Stimulated activated naive CD8-positive, alpha-beta T cell treated with anti-CD3 and anti-CD28 coated beads, Interleukin-15, amount 100 ng/mL, for 72 hours (primary cell): ENCODE measurements around the gene PRSS3.
"Not testable (repeated sequence)": the region's sequence is repeated elsewhere in the genome, so short reads cannot be mapped to it uniquely, and the experiment has no call there.

Experiments
- ATAC-seq: fragments of 150-1000 bp; cut with Tn5 transposase; 2 replicates; pipeline ENCODE4 v1.10.0; 2021; ENCODE audit warnings: mild to moderate bottlenecking, moderate library complexity
- DNase-seq, 2 donors: peaks; one replicate each; pipeline ENCODE4 v3.0.0; 2021 to 2022
- H3K27ac Mint-ChIP-seq, 2 donors: one replicate each; pipeline ENCODE4 v1.8.0; 2022; ENCODE audit warnings: mild to moderate bottlenecking in 2 of 2, mixed read lengths in 2 of 2, moderate library complexity in 2 of 2
- H3K27me3 Mint-ChIP-seq: one replicate; pipeline ENCODE4 v1.8.0; 2022; ENCODE audit warnings: mixed read lengths
- H3K4me1 Mint-ChIP-seq: one replicate; pipeline ENCODE4 v1.8.0; 2022; ENCODE audit warnings: mild to moderate bottlenecking, mixed read lengths
- H3K4me3 Mint-ChIP-seq, 2 donors: one replicate each; pipeline ENCODE4 v1.8.0; 2022; ENCODE audit warnings: mild to moderate bottlenecking in 2 of 2, mixed read lengths in 2 of 2, moderate library complexity in 1 of 2
- H3K9me3 Mint-ChIP-seq, 2 donors: one replicate each; pipeline ENCODE4 v1.8.0; 2022; ENCODE audit warnings: mixed read lengths in 2 of 2

PRSS3 gene

GRCh38 chr9:33799928-33800704 is 4.8 kb downstream of the PRSS3 start:
- H3K4me3 Mint-ChIP-seq, result no peak overlapping the region
- ATAC-seq, result no peak
- H3K4me1 Mint-ChIP-seq, result peaks cover 6% of the 10 kb centered on the region
- no peaks in the 10 kb centered on the region for H3K9me3 Mint-ChIP-seq
- peaks cover 23% of the 10 kb centered on the region for H3K27me3 Mint-ChIP-seq
- no peak for DNase-seq
- no peak overlapping the region for H3K27ac Mint-ChIP-seq

GRCh38 chr9:33800886-33801285 is 5.5 kb downstream of the PRSS3 start:
- DNase-seq, result no peak
- H3K27ac Mint-ChIP-seq, result no peak overlapping the region
- H3K27me3 Mint-ChIP-seq, result peaks cover 15% of the 10 kb centered on the region
- H3K4me1 Mint-ChIP-seq, result no peaks in the 10 kb centered on the region
- H3K9me3 Mint-ChIP-seq, result no peaks in the 10 kb centered on the region
- H3K4me3 Mint-ChIP-seq, result no peak overlapping the region
- no peak for ATAC-seq

DNA sequence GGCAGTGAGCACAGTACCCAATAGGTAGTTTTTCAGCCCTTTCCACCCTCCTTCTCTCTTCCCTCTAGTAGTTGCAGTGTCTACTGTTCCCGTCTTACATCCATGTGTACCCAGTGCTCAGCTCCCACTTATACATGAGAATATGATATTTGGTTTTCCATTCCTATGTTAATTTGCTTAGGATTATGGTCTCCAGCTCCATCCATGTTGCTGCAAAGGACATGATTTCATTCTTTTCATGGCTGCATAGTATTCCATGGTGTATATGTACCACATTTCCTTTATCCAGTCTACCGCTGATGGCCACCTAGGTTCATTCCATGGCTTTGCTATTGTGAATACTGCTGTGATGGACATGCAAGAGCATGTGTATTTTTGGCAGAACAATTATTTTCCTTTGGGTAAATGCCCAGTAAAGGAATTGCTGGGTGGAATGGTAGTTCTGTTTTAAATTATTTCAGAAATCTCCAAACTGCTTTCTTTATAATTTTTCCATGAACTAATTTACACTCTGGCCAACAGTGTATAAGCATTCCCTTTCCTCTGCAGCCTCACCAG is 6.7 kb downstream of the PRSS3 start:
- not testable (repeated sequence) for H3K9me3 Mint-ChIP-seq, DNase-seq, H3K4me3 Mint-ChIP-seq, H3K27ac Mint-ChIP-seq, ATAC-seq, H3K4me1 Mint-ChIP-seq
- H3K27me3 Mint-ChIP-seq, result peaks cover 14% of the 10 kb centered on the region

- H3K4me1 Mint-ChIP-seq, H3K27ac Mint-ChIP-seq, H3K9me3 Mint-ChIP-seq, H3K27me3 Mint-ChIP-seq, ATAC-seq, H3K4me3 Mint-ChIP-seq, DNase-seq: not testable (repeated sequence)
Measured at GRCh38 chr9:33804196-33804595, 8.8 kb downstream of the PRSS3 start.

- not testable (repeated sequence) for H3K27ac Mint-ChIP-seq, H3K27me3 Mint-ChIP-seq, H3K4me3 Mint-ChIP-seq, H3K4me1 Mint-ChIP-seq, ATAC-seq, DNase-seq, H3K9me3 Mint-ChIP-seq
Measured at GRCh38 chr9:33807156-33807555, 11.8 kb downstream of the PRSS3 start.

- H3K27ac Mint-ChIP-seq, ATAC-seq, H3K4me3 Mint-ChIP-seq, DNase-seq, H3K9me3 Mint-ChIP-seq, H3K4me1 Mint-ChIP-seq: not testable (repeated sequence)
- H3K27me3 Mint-ChIP-seq, result peaks cover 11% of the 10 kb centered on the region
Measured at GRCh38 chr9:33808979-33809322, 13.6 kb downstream of the PRSS3 start.

DNA sequence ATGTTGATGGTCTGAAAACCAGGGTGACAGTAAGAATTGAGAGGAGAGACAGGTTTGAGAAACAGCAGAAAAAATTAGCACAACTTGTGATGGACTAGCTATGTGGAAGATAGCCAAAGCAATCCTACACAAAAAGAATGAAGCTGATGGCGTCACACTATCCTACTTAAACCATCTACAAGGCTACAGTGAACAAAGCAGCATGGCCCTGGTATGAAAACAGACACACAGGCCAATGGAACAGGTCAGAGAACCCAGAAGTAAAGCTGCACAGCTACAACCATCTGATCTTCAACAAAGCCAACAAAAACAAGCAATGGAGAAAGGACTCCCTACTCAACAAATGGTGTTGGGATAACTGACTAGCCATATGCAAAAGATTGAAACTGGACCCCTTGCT is 14.1 kb downstream of the PRSS3 start:
- DNase-seq, result no peak
- no peak for ATAC-seq
- Mint-ChIP-seq H3K4me1 (peaks cover 12% of the 10 kb centered on the region), H3K27ac (no peak overlapping the region), H3K9me3 (no peaks in the 10 kb centered on the region), H3K27me3 (peaks cover 11% of the 10 kb centered on the region), H3K4me3 (no peak overlapping the region)

- peaks cover 39% of the 10 kb centered on the region for H3K4me1 Mint-ChIP-seq
- H3K4me3 Mint-ChIP-seq, result no peak overlapping the region
- no peaks in the 10 kb centered on the region for H3K9me3 Mint-ChIP-seq
- peaks cover 11% of the 10 kb centered on the region for H3K27me3 Mint-ChIP-seq
- H3K27ac Mint-ChIP-seq, result peak overlapping the region in 1 of 2 donors; percentile 43
- ATAC-seq, result no peak
- peak in 1 of 2 donors; percentile 22 for DNase-seq
Measured at GRCh38 chr9:33813712-33814641, 18.6 kb downstream of the PRSS3 start.

DNA sequence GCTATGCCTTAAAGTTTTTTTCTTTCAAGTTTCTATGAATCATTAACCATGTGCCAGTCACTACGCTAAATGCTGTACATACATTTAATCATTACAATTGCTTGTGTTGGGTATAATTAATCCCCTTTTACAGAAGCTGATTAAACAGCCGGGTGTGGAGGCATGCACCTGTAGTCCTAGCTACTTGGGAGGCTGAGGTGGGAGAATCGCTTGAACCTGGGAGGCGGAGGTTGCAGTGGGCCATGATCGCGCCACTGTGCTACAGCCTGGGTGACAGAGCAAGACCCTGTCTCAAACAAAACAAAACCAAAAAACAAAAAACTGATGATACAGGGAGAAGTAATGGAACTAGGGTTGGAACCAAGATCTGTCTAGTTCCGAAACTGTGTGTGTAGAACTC is 20.4 kb downstream of the PRSS3 start:
- ATAC-seq, result no peak
- H3K4me1 Mint-ChIP-seq, result peaks cover 57% of the 10 kb centered on the region
- no peaks in the 10 kb centered on the region for H3K9me3 Mint-ChIP-seq
- peaks cover 11% of the 10 kb centered on the region for H3K27me3 Mint-ChIP-seq
- no peak for DNase-seq
- peak overlapping the region; percentile 46 to 96 for H3K27ac Mint-ChIP-seq
- H3K4me3 Mint-ChIP-seq, result peak overlapping the region; percentile 89 to 92

DNA sequence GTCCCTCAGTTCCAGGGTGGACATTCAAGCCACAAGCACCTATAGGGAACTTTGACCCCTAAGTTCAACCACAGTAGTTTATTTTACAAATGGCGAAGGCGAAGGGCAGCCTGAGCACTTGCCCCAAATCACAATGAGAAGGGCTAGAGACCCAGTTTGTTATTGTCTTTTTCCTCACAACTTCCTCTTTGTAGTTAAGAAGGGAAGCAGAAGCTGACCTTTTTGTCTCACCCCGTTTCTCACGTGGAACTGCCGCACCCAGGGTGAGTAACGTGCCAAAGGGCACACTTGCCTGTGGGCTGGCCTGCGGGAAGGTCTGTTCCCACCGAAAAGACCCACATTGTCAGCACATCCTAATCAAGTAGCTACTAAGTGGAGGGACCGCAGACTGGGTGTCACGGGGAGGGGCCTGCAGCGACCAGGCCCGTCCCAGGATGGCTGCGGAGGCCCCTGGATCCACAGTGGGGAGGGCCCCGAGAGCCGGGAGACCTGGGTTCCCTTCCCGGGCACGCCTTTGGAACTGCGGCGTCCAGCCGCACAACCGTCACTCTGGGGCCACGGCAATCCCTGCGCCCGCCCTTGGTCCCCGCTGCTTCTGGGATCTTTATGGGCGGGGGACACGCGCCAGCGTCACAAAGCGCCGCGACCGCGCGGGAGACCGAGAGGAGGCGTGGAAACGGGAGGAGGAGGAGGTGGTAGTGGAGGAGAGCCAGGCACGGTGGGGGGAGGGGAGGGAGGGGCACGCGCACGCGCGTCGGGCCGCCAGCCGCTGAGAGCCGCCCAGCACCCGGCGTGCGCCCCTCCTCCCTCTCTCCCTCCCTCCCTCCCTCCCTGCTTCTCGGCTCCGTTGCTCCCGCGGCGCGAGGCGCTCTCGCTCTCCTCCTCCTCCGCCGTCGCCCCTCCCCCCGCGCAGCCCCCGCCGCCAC is 21.2 kb downstream of the PRSS3 start, which contains the start of gene UBE2R2:
UBE2R2 (plus strand) TSS at position 834 of the 926 bp plus-strand sequence. CDS start 598 bp downstream, outside the sequence.
- peaks cover 9% of the 10 kb centered on the region for H3K27me3 Mint-ChIP-seq
- peaks cover 63% of the 10 kb centered on the region for H3K4me1 Mint-ChIP-seq
- H3K4me3 Mint-ChIP-seq, result peak within 1 kb of the TSS; percentile 89 to 92
- H3K27ac Mint-ChIP-seq, result peak within 1 kb of the TSS; percentile 89 to 96
- H3K9me3 Mint-ChIP-seq, result no peaks in the 10 kb centered on the region
- peak; percentile 87 for ATAC-seq
- DNase-seq, result peak; percentile 83 to 90

DNA sequence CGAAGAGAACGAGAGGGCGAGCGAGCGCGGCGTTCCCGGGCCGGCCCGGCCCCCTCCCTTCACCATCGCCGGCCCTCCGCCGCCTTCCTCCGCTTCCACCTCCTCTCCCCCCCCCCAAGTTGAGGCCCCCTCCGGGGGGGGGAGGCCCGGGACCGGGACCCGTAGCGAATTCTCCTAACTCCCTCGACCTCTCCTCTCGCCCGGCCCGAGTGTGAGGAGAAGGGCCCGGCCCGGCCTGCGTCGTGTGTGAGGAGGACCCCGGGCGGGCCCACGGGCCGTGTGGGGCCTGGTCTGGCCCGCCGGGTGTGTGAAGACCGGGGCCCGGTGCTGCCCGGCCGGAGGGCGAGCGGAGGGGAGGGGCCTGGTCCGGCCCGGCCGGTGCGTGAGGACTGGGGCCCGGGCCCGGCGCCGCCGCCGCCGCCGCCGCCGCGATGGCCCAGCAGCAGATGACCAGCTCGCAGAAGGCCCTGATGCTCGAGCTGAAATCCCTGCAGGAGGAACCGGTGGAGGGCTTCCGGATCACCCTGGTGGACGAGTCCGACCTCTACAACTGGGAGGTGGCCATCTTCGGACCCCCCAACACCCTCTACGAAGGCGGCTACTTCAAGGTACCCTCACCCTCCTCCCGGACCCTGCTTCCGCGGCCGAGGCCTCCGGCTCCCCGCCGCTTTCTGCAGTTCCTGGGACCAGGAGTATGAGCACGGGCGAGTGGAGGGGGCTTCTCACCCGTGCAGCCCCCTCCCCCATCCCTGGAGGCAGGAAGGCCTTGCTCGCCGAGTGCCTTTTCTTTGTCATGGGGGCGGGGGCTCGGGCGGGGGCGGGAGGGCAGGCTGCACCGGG is 22.2 kb downstream of the PRSS3 start:
- Mint-ChIP-seq H3K4me3 (peak overlapping the region; percentile 80 to 92), H3K4me1 (peaks cover 63% of the 10 kb centered on the region), H3K27ac (peak overlapping the region; percentile 89 to 96), H3K9me3 (no peaks in the 10 kb centered on the region), H3K27me3 (no peaks in the 10 kb centered on the region)
- peak; percentile 65 to 67 for DNase-seq
- ATAC-seq, result peak; percentile 44

GRCh38 chr9:33818167-33818846 is 22.9 kb downstream of the PRSS3 start:
- Mint-ChIP-seq H3K27ac (peak overlapping the region; percentile 70 to 80), H3K27me3 (no peaks in the 10 kb centered on the region), H3K4me1 (peaks cover 65% of the 10 kb centered on the region), H3K9me3 (no peaks in the 10 kb centered on the region), H3K4me3 (peak overlapping the region; percentile 80 to 92)
- DNase-seq, result peak in 1 of 2 donors; percentile 18
- no peak for ATAC-seq

DNA sequence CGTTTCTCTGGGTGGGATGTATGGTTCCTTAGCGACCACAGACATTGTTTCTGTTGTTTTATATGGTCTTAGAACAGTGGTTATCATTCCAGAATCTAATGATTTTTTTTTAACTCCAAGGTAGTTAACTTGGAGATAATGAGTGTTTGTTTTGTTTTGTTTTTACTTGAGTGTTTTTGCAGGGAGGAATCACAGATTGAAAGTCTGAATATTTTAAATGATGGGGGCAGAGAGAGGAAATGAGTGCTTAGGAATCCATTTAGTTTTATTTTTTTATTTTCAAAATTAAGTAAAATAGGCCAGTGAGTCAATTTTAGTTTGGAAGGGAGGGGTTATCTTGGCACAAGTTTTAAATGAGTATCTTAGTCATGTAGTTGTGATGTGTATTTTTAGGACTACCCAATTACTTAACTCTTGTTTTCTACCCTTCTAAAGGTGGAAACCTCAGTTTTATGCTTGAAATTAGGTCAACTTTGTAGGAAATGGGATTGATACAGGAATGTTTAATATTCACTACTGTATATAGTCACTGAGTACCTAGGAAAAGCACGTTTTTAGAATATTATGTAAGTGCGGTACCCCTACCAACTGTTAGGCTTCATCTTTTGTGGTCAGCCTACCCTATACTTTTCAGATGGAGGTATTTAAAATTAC is 23.6 kb downstream of the PRSS3 start:
- no peak for ATAC-seq
- H3K27ac Mint-ChIP-seq, result peak overlapping the region; percentile 70 to 80
- peak overlapping the region; percentile 80 to 92 for H3K4me3 Mint-ChIP-seq
- H3K9me3 Mint-ChIP-seq, result no peaks in the 10 kb centered on the region
- no peak for DNase-seq
- H3K27me3 Mint-ChIP-seq, result no peaks in the 10 kb centered on the region
- H3K4me1 Mint-ChIP-seq, result peaks cover 65% of the 10 kb centered on the region
